HG03342 (cell line): Measurements from ENCODE around the gene TOMM6.

Experiments used
- ATAC-seq: cut with Tn5 transposase; IDR thresholded peaks from one replicate; pipeline ENCODE4 v1.9.1; 2021; ENCODE audit warnings: mild to moderate bottlenecking, moderate library complexity; ENCODE audit not compliant: unreplicated experiment

TOMM6 gene

DNA sequence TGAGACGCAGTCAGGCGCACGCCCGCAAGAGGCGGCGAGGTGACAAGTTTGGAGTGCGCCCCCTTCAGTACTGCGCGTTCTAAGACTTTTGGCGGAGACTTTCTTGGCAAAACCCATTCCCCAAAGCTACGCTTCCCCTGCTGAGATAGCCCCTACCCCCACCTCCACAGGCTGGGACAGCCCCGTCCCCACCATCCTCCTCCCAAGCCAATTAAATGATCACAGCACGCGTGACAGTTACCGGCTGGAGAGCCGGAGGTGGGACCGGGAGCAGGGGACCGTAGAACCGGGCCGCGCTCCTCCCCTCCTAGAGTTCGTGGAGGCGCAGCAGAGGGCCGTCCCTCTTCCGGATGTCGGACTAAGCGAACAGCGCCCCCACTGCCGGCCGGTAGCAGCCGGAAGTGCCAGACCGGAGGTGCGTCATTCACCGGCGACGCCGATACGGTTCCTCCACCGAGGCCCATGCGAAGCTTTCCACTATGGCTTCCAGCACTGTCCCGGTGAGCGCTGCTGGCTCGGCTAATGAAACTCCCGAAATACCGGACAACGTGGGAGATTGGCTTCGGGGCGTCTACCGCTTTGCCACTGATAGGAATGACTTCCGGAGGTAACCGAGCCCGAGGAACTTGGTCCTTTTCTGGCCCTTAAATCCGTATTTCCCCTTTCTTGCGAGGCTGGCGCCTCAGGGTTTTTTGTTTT lies at the start of gene TOMM6:
Gene TOMM6, plus strand, starts transcription at position 476 of the 699 bp plus-strand sequence. Its CDS starts 4 bp downstream, at position 480.
- peak; percentile 78 for ATAC-seq

DNA sequence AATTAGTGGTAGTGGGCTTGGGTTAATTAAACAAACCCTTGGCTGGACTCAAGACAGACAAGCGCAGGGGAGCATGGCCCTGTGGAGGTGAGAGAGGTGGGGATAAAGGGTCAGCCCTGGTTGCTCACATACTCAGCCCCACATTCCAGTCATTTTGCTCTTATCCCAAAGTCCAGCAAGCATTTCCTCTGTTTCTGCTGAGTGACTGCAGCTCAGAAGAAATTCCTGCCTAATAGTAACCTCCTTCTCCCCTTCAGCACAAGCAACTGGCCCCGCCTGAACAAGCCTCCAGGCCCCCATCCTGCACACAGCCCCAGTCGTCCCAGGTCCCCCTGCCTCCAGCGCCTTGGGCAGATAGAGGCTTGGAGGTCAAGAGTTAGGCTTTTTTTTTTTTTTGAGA lies 48.5 kb upstream of the TOMM6 start:
- ATAC-seq: no peak

DNA sequence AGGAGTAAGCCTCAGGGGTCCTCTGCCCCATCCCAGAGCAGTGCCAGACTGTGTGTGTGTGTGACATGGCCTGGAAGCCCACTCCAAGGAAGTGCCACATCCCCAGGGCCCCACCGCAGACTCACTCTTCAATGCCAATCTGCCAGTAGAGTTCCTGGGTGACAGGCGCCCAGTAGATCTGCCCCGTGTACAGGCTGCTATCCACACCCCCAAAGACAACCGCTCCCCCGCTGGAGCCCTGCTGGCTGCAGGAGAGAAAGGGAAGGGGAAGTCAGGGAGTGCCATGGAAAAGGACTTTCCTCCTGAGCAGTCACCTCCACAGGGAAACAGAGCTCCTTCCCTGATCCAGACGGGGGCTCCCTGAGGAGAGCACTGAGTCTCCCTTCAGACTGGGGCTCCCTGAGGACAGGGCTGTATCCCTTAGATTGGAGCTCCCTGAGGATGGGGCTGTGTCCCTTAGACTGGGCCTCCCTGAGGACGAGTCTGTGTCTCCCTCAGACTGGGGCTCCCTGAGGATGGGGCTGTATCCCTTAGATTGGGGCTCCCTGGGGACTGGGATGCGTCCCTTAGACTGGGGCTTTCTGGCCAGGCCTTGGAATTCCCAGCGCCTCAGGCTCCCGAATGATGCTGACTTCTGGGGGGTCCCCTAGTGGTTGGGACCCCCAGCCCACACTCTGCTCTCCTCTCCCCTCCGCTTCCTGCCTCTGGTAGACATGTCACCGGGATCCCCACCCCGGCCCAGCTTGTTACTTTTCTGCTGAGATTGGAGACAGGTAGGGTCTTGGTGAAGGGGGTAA lies 46.9 kb upstream of the TOMM6 start:
- ATAC-seq: no peak

DNA sequence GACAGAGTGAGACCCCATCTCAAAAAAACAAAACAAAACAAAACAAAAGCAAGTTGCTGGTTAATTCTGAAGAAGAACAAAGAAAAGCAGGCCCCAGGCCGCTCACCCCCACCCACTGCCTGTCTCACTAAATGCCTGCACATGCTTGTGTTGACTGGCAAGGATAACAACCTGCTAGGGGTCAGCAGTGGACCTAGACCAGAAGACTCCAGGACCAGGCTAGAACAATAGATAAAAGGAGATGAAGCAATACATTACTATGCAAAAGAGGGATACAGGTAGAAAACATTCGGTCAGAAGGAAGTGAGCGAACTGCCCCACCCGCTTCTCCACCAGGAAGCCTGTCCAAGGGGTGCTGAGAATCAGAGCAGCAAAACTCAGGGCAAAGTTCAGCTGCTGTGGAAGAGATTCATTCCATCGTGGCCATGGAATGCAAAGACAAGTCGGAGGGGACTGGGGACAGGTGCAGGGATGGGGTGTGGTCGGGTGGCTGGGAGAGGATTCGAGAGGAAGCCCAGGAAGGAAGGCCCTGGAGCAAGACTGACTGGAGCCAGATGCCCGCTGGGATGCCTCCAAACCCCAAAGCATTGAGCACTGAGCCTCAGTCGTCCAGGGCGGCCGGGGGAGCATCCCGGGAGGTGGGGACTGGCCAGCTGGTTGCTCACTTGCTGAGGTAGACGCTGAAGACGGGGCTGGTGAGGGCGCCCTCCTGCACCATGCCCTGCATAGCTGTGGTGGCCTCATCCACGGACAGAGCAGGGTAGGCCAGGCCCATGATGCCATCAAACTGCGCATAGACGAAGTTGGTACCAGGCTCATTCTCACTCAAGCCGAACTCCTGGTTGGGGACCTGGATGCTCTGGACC lies 45.6 kb upstream of the TOMM6 start:
- no peak for ATAC-seq

DNA sequence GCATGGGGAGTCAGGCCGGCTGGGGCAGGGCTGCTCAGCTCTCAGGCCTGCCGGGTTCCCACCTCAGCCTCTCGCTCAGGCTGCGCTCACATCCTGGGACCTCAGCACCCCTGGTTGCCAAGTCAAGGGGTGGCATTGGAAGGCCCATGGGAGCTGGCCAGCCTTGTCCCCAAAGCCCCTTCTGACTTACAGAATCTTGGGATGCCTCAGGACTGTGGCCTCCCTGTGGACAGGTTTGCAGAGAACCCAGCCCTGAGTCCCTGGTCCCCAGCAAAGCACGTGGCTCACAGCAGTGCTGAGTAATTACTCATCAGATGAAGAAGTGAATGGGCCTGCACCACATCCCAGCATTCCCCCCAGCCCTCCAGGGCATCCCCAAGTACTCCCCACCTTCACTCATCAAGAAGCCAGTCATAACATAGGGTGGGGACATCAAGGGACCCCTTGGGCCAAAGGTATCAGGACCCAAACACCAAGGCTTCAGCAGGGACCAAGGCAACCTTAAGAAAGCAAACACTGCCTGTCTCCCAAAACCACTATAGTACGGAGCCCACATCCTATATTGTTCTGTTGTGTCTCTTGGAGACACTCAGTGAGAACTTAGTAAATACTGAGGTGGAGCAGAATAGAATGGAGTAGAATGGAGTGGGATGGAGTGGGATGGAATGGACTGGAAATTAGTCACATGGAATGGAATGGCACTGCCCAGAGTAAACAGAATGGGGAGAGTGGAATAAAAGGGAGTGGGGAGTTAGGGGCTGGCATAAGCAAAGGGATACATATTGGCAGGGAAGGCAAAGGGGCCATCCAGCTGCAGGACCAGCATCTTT lies 43.9 kb upstream of the TOMM6 start:
- no peak for ATAC-seq

DNA sequence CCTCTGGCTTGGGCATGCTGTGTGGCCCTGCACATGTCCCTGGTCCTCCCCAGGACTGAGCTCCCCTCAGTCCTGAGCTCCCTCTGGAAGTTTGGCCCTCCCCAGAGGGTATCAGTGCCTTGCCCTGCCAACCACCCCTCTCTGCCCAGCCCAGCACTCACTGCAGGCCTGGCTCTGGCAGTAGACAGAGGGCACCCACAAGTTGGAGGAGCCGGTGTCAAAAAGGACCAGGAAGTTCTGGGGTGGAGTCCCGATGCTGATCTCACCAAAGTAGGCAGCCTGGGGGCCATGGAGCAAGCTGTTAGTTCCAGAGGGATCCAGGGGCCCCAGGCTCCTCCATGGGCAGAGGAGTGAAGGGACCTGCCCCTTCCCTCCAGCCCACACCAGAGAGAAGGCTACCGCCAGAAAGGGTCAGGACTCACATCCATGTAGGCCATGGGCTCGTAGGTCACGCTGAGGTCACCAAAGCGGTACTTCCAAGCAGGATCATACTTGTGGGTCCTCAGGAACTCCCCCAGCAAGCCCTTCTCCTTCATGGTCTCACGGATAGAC lies 43.2 kb upstream of the TOMM6 start:
- ATAC-seq: no peak

DNA sequence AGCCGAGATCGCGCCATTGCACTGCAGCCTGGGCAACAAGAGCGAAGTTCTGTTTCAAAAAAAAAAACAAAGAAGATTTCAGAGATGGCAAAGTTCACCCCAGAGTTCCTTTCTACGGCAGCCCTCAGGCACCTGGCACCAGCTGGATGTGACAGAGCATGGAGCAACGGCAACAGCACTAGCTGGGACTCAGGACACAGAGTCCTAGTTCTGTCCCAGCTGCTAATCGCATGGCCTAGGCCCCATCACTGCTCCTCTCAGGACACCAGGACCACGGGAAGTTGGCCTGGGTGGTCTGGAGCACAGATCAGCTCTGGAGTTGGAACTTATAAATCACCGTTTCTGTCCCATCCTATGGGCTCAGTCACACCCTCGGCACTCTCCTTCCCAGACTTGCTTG lies 41.4 kb upstream of the TOMM6 start:
- ATAC-seq: no peak

DNA sequence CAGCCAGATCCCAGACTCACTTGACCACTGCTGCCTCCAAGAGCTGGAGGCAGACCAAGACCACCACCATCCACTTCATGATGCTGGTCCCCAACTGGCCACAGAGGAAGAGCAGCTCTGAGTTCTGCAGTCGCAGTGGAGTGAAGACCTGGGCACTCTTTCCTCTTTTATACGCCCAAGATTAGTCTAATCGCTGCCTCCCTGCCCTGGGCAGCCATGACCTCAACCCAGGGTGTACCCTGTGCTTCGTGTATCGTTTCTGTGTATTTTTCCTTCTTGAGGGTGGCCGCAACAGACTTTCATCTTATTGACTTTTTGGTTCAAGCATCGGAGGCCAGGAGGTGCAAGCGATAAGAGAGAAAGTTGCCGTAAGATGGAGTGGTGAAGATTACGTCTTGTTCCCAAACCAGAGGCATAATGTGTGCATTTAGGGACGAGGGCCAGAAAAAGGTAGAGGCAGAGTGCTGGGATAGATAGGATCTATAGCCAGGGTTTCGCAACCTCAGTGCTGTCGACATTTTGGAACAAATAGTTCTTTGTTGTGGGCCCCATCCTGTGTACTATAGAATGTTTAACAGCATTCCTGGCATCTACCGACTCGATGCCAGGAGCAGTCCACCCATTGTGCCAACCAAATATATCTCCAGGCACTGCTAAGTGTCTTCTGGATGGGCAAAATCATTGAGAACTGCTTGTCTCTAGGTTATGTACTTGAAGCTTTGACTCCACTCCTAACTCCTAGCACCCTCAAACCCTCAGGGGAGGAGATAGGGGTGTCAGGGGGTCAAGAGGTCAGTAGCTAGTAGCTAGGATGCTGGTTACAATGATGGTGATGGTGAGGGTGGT lies 40.0 kb upstream of the TOMM6 start, which contains the start of gene PGC:
Gene PGC, minus strand, starts transcription at position 142 of the 846 bp plus-strand sequence. Its CDS starts 63 bp downstream, at position 79.
- ATAC-seq: no peak

DNA sequence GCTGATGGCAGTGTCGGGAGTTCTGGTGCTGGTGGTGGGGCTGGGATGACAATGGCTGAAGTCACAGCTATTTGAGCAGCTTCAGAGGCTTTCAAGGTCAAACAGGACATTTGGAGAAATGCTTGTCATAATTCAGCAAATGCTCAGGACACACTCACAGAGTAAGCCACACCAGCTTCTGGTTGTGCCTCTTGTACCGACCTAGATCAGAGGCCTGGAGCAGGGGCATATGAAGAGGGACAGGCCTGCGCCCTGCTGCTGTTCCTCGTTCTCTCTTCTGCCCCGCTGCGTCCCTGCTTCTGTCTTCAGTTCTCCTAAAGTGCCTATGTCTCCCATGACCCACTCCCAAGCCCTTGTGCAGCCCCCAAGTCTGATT lies 39.4 kb upstream of the TOMM6 start:
- no peak for ATAC-seq

DNA sequence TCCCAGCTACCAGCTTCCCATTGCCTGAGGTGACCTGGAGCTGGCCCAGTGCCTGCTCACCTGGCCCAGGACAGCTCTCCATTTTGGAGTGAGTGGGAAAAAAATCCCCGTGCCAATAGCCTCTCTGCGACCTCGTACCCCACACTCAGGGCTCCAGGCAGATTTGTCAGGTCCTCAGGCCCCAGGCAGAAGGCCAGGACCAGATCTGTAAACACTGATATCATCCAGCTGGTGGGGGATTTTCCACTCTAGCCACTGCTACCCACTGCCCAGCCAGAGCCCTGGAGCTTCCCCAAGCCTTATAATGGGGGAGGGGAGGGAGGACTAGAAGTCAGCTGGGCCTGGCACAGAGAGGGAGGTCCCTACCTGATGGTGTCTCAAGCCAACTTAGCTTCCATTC lies 39.0 kb upstream of the TOMM6 start:
- ATAC-seq: no peak

DNA sequence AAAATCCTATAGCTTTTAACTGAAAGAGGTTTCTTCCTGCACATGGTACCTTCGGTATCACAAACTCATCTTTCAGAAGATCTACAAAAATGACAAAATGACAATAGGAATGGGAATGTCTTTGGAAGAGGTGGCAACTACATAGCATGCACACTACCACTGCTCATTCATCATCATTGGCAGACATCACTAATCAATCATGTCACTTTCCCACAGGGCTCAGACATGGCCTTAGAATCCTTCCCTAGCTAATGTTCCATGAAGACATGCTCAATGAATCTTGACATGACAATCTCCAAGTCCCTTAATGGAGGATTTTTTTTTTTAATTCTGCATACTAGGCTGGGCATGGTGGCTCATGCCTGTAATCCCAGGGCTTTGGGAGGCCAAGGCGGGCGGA lies 37.1 kb upstream of the TOMM6 start:
- ATAC-seq: no peak

DNA sequence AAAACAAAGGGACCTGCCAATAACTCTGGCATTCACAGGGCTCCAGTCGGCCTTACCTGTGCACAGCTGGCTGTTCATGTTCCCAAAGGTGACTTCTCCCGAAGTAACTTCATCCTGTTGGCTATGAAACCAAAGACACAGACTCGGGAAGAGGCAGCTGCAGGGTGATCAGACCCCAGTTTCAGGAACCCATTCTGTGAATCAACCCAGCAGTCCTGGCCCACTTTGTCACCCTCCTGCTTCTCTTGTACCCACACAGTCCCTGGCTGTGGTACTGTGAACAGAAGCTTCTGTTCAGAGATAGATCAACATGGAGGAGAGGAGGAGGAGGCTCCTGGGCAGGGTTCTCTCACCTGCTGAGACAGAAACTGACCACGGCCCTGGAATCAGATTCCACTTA lies 31.6 kb upstream of the TOMM6 start:
- ATAC-seq: no peak

DNA sequence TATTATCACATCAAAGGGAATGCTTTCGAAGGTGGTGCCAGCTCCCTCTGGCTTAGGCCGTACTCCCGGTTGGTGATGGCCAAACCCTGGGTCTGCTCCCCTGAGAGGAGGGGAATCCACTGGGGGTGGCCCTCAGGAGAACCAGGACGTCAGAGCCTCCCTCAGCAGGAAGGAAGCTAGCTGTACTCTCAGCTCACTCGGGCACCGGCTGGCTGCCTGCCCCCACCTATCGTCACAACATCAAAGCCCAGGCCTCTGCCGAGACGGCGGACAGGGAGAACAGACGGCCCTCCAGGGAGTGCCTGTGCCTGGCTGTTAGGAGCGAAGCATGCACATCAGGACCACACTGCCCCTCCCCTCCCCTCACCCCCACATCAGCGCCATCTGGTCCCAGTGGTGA lies 31.1 kb upstream of the TOMM6 start:
- no peak for ATAC-seq

DNA sequence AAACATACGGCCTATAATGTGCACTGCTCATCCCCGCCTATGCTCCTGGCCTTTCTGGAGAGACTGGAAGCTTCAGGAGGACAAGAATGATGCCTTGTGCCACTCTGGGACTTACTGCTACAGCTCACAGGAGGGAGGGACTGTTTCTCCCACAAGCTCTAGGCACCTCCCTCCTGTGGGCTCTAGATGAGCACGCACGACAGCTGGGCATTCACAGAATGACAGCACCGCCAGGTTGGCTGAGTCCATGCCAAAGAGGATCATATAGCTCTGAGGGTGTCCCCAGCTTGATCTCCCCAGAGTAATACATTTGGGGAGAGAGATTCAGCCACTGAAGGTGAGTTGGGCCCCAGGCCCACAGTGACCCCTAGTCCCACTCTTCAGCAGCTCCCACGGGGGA lies 30.2 kb upstream of the TOMM6 start:
- ATAC-seq: no peak

DNA sequence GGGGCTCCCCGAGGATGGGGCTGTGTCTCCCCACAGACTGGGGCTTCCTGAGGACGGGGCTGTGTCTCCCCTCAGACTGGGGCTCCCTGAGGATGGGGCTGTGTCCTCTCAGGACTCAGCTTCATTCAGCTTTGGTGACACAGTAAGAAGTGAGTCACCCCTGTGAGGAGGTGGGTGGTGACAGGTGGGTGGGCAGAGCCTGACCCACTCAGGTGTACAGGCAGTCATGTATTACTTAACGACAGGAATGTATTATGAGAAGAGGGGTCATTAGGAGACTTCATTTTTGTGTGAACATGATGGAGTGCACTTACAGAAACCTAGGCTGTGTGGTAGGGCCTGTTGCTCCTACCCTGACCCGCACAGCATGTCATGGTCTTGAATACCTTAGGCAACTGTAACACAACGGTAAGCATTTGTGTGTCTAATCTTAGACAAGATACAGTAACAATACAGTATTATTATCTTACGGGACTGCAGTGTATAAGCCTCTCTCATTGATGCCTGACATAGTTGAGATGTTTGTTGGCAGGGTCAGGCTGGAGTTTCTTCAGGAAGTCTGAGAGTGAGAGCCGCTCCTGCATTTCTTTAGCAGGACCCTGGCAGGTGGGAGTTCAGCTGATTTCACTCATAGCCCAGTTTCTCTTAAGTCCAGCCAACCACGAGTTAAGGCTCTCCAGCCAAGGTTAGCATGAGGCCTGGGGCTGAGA lies 29.4 kb upstream of the TOMM6 start:
- ATAC-seq: no peak

DNA sequence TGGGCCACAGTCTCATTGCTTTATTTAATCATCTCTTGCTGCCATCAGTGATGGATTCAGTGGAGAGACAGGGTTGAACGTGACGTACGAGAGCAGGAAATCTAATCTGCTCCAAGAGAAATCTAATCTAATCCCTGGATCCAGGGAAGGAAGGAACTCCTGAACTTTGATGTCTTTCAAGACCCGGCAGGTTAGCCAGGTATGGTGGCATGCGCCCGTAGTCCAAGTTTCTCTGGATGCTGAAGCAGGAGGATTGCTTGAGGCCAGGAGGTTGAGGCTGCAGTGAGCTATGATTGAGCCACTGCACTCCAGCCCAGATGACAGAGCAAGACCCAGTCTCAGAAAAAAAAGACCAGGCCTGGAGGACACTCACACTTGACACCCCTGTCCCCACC lies 28.9 kb upstream of the TOMM6 start:
- no peak for ATAC-seq

DNA sequence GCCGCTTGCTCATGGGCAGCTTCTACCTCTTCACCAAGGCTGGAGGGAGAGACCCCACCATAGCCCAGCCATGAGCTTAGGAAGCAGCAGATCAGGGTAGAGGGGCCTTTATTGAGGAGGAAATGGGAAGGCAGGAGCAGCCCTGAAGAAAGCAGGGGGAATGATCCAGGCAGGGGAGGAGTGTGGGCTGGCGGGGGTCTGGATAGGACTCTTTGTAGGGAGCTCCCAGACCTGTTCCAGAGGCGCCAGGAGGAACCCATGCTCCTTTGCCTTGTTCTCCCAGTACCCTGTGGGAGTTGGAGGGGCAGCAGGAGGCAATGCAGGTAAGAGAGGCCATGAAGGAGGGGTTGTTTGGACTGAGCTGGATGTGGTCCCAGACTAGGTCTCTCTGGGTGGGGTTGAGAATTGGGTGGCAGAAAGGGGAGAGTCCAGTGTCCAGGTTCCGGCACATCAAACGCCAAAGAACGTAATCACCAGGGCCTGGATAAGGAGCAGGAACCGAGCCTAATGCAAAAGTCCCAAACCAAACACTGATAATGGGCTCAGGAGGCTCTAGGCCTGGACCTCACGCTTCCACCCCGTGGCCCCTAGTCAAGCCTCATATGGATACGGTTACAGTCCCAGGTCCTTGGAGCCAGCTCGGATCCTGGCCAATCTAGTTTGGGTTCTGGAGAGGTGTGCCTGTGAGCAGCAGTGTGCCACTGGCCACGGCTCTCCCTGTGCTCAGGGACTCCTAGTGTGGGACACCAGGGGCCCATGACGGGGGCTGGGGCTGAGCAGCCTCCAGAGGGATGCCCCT lies 28.2 kb upstream of the TOMM6 start:
- ATAC-seq: no peak
